Activated T-cell treated with anti-CD3 and anti-CD28 coated beads for 1 hour (primary cell): ENCODE results near the gene LGR6.

ENCODE experiments used
- DNase-seq: peaks from one replicate; pipeline ENCODE4 v3.0.0-alpha.2; 2020; ENCODE audit warnings: low read depth

The LGR6 gene

GRCh38 chr1:202264726-202265125 lies 71.1 kb downstream of the LGR6 start:
- no peak for DNase-seq

- no peak for DNase-seq
Observed at GRCh38 chr1:202266061-202266765, 72.6 kb downstream of the LGR6 start.

DNA sequence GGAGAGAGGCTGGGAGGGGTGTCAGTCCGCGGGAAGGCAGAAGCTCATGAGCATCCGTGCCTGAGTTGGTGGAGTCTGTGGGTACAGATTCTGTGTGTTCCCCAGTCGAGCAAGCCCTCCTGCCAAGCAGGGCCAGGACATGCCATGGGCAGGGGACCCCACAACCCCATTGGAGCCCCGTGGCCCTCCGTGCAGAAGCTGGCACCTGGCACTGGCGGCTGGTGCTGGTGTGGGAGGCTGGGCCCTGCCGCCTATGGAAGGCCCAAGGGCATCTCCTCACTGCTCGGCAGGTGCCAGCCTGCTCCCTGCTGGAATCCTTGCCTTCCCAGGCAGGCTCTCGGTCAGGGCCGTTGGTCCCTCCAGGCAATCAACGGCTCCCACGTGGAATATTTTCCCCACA lies 74.4 kb downstream of the LGR6 start:
- no peak for DNase-seq

- no peak for DNase-seq
Observed at GRCh38 chr1:202268817-202269216, 75.2 kb downstream of the LGR6 start.

DNA sequence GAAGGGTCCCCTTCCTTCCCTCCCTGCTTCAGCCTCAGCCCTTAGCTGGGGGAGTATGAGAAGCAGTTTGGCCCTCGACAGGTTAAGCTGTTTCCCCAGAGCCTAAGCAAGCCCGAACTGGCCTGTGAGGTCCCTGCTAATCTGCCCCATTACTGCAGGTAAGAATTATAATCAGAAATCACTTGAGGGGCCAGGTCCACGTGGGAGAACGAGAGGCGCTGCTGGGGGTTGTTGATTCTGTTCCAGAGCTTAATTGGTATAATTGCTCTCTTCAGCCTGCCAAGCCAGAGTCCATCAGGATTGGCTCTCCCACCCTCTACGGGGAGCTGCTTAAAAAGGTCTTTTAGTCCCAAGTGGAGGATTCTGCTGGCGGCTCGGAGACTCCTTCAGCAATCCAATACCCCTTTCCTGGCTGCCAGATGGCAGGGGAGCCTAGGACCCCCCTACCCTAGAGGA lies 77.3 kb downstream of the LGR6 start:
- DNase-seq, result no peak

- DNase-seq, result no peak
Observed at GRCh38 chr1:202272103-202272845, 78.7 kb downstream of the LGR6 start.

- peak; percentile 28 for DNase-seq
Observed at GRCh38 chr1:202274611-202275010, 81.0 kb downstream of the LGR6 start.

- no peak for DNase-seq
Observed at GRCh38 chr1:202275061-202275770, 81.6 kb downstream of the LGR6 start.

DNA sequence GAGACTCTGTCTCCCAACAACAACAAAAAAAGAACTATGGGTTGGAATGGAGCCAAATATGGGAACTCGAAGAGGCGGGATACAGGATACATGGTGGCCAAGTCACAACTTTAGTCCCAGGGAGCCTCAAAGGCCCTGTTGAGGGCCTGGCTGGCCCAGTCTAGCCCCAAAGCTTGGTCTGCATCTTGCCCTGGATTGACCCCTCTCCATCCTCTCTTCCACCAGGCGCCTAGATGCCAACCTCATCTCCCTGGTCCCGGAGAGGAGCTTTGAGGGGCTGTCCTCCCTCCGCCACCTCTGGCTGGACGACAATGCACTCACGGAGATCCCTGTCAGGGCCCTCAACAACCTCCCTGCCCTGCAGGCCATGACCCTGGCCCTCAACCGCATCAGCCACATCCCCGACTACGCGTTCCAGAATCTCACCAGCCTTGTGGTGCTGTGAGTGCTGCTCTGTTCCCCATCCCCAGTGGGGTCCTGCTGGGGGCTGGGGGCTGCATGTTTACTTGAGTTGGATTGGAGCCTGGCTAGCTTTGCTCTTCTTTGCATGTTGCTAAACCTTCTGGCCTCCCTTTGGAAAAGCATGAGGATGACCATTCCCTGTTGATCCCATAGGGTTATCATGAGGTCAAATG lies 82.6 kb downstream of the LGR6 start:
- DNase-seq, result no peak

DNA sequence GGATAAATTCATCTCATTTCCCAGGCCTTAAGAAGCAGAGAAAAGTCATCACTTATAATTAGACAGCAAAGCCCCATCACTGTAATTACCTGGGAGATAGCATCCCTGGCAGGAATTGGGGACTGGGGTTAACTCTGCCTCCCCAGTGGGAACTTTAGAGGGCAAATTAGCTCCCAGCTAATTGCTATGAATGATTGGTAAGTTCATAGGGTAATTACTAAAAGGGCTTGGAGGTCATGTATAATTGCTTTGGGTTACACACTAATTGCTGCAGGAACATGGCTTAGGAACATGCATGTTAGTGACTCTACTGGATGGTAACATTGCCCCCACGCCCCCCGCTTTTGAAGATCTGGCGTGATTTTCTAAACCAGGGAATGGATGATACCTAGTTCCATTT lies 83.3 kb downstream of the LGR6 start:
- no peak for DNase-seq

- DNase-seq, result no peak
Observed at GRCh38 chr1:202278751-202279150, 85.2 kb downstream of the LGR6 start.

DNA sequence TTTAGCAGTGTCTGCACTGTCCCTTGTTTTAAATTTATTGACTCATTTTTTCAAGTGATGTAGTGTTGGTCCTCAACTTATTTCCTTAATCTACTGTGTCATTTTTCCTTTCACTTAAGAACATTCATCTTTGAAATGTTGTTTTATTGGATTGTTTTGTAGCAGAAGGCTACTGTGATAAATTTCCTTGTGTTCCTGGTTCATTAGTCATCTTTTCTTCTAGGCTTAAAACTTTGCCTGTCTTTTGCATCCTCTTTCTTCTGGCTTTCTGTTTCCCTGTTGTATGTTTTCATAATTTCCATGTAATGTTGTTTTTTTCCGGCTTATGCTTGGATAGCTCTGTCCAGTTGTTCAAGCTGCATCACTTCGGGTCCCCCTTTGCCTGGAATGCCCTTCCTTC lies 86.2 kb downstream of the LGR6 start:
- no peak for DNase-seq

DNA sequence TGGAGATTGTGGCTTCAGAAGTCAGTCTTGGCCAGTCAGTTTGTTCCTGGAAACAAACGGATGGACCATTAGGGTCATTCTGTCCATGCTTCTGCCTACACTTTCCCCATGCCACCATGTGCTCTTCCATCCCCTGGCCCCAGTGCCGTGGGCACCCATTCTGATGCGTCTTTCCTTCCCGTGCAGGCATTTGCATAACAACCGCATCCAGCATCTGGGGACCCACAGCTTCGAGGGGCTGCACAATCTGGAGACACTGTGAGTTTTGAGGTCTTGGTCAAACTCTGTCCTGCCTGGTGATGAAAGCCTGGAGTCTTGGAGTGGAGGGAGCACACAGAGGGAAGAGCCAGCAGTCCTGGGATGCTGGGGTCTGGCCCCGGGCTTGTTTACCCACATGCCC lies 87.0 kb downstream of the LGR6 start:
- DNase-seq, result no peak

DNA sequence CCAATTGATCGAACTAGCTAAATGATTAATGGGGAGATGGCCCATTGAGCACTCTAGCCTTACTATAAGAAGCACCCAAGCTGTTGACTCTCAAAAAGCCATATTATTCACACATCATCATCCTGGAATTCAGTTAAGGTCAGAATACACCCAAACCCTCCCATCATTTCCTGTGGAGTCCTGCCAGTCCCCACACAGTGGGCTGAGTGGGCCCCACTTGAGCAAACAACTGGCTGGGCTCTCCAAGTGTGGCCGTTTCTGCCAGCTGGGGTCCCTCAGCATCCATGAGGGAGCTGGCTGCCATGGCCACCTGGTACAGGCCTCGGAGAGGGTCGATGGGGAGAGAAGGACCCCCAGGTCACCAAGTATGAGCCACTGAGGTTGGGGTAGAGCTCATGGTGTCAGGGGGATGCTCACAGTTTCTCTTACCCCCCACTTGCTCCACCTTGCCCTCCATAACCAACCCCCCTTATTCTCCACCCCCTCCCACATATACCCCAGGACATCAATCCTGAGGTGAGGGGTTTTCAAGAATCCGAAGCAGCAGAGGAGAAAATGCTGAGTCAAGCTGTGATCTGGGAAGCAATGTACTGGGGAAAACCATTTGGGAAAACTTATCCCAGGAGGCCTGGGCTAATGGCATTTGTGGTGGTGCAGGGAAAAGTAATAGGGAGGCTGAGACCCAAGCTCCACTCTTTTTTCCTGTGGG lies 87.9 kb downstream of the LGR6 start:
- no peak for DNase-seq

GRCh38 chr1:202282025-202282371 lies 88.4 kb downstream of the LGR6 start:
- no peak for DNase-seq

DNA sequence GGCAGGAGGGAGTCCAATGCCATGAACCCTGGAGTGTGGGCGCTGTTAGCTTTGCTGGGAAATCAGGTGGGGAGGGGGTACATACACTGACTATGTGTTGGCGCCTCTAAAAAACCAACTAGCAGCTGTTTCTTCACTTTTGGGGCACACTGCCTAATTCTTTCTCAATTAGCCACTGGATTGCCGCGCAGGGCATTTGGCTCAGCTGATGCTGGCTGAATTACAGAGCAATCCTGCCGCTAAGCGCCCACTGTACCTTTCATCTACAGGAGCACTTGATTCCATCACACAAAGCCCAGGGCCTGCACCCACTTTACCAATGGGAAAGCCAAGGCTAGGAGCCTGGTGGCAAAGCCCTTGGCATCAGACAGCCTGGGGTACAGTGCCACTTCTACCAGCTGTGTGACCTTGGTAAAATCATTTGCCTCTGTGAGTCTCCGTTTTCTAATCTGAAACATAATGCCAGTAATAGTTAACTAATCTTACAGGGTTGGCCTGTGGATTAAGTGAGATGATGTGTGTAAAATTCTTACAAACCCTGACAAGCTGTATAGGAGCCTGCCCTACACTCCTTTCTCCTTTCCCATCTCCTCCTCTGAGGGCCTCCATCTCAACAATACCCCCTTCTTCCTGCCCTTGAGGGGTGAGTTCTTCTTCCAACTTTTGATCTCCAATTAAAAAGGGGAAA lies 89.1 kb downstream of the LGR6 start:
- no peak for DNase-seq

GRCh38 chr1:202283379-202283844 lies 89.8 kb downstream of the LGR6 start:
- DNase-seq, result no peak

GRCh38 chr1:202283991-202284390 lies 90.4 kb downstream of the LGR6 start:
- DNase-seq, result no peak

DNA sequence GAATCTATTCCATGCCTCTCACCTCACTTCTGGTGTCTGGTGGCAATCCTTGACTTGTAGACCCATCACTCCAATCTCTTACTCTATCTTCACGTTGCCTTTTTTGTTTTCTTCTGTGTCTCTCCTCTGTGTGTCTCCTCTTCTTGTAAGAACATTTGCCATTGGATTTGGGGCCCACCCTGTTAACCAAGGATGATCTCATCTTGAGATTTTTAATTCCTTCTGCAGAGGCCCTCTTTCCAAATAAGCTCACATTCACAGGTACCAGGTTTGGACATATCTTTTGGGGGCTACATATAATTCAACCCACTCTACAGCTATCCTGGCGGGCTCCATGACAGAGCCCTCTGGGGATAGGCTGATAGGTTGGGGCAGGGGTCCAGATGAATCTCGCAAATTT lies 92.3 kb downstream of the LGR6 start:
- DNase-seq, result no peak

DNA sequence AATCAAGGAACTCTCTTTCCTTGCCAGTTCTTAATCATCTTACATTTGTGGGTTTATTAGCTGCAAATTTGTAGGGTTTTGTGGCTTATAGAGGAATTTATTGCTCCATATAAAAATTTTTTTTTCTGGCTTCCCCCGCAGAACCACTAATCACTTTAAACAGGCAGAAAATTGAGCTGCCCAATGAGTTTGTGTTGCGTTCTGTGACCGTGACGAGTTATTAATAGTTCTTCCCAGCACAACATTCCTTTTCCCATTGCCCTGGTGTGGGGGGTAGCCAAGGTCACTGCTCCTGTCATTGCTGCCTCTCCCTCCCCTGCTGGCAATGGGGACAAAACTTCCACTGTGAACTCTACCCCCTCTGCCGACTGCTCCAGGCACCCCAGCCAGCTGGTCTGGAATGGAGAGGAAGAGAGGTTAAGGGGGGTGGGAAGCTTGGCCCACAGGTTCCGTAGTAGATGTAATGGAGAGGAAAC lies 93.1 kb downstream of the LGR6 start:
- no peak for DNase-seq

GRCh38 chr1:202287196-202287595 lies 93.6 kb downstream of the LGR6 start:
- DNase-seq, result no peak
